Breast epithelium (tissue), 3 donors: ENCODE results near the gene CD44.

Source experiments
- POLR2A ChIP-seq: fragments of 450-650 bp; IDR thresholded peaks from one replicate; pipeline ENCODE4 v1.6.1; 2016; ENCODE audit warnings: antibody characterized with exemption, mild to moderate bottlenecking, moderate library complexity
- POLR2AphosphoS5 ChIP-seq, 3 donors: sonication (generic); formaldehyde crosslinking; IDR thresholded peaks; one replicate each; pipeline ENCODE4 v1.6.1; 2017; ENCODE audit warnings: antibody characterized with exemption in 3 of 3
- TF ChIP-seq, protein P1 (sequence below), 3 donors: fragments of 450-650 bp; IDR thresholded peaks; one replicate each; pipeline ENCODE4 v1.5.1; 2016 to 2017; ENCODE audit warnings: antibody characterized with exemption in 3 of 3, mild to moderate bottlenecking in 3 of 3, moderate library complexity in 3 of 3

DNA sequence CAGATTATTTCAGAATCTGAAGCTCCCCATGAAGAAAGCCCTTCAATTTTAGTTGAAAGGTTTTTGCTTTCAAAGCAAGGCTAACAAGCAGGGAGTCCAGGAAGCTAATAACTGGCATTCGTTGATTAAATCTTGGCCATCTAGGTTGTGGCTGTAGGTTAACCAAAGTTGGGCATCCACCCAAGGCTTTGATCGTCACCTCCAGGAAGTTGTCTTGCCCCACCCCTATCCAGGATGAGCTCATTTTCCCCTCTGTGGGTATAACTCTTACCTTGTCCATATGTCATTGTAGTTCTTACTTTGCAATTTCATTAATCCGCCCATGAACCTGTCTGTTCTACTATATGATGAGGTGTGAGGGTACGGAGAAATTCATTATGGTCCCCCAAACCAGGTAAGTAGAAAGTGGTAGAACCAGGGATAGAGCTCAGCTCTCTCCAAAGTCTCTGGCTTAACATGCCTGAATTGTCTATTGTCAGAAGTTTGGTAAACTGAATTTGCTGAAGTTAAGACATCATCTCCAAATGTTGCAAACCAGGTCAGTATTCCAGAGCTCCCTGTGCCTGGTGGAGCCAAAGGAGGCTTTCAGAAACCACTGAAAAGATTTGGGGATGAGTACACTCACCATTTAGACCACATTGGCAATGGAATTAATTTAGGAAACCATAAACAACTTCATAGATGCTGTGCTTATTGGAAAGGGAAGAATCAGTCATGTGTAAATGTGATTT, 97.1 kb downstream of the CD44 start:
- TF ChIP-seq, protein P1, sequence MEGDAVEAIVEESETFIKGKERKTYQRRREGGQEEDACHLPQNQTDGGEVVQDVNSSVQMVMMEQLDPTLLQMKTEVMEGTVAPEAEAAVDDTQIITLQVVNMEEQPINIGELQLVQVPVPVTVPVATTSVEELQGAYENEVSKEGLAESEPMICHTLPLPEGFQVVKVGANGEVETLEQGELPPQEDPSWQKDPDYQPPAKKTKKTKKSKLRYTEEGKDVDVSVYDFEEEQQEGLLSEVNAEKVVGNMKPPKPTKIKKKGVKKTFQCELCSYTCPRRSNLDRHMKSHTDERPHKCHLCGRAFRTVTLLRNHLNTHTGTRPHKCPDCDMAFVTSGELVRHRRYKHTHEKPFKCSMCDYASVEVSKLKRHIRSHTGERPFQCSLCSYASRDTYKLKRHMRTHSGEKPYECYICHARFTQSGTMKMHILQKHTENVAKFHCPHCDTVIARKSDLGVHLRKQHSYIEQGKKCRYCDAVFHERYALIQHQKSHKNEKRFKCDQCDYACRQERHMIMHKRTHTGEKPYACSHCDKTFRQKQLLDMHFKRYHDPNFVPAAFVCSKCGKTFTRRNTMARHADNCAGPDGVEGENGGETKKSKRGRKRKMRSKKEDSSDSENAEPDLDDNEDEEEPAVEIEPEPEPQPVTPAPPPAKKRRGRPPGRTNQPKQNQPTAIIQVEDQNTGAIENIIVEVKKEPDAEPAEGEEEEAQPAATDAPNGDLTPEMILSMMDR (IDR thresholded peaks at IDR 0.05) = no peak
- peak in 1 of 3 donors; percentile 38 for TF ChIP-seq POLR2AphosphoS5 (IDR thresholded peaks at IDR 0.05)
- no peak for TF ChIP-seq POLR2A
